HG03175 (cell line): ENCODE data around the gene CAPN8.

Source experiments
- ATAC-seq: cut with Tn5 transposase; IDR thresholded peaks from one replicate; pipeline ENCODE4 v1.9.1; 2021; ENCODE audit warnings: mild to moderate bottlenecking, moderate library complexity; ENCODE audit not compliant: unreplicated experiment

CAPN8 gene

DNA sequence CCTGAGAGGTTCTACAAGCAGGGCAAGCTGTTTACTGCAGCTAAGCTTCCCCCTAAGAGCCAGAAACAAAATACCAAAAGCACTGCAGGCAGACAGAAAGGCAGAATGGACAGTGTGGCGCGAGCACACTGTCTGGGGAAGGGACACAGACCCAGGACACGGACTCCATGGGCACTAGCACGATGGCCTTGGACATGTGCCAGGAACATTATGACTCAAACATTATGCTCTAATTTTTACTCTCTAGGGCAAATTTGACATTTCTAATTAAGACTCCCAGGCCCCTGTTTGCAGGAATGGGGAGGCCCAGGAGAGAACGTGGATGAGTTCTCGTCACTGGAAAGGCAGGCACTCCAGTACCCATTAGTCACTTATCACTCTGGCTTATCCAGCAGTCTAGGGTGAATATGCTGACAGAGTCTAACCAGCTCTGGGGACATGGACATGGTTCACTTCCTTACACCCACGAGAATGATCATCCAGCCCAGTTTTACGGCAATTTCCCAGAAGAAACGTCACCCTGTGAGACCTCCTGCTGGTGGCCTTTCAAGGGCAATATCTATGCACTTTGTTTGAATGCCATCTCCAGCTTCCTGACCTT lies 45.1 kb downstream of the CAPN8 start:
- ATAC-seq: no peak

DNA sequence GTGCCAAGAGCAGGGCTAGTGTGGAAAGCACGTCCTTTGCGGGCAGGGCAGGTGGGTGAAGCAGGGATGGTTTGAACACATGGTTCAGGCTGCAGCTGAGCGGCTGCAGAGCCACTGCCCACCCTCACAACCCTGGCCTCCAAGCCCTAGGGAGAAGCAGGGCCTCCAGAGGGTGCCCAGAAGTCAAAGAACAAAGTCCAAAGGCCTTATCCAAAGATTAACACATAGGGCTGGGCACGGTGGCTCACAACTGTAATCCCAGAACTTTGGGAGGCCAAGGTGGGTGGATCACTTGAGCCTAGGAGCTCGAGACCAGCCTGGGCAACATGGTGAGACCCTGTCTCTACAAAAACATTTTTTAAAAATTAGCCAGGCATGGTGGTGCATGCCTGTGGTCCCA lies 46.8 kb downstream of the CAPN8 start:
- no peak for ATAC-seq

DNA sequence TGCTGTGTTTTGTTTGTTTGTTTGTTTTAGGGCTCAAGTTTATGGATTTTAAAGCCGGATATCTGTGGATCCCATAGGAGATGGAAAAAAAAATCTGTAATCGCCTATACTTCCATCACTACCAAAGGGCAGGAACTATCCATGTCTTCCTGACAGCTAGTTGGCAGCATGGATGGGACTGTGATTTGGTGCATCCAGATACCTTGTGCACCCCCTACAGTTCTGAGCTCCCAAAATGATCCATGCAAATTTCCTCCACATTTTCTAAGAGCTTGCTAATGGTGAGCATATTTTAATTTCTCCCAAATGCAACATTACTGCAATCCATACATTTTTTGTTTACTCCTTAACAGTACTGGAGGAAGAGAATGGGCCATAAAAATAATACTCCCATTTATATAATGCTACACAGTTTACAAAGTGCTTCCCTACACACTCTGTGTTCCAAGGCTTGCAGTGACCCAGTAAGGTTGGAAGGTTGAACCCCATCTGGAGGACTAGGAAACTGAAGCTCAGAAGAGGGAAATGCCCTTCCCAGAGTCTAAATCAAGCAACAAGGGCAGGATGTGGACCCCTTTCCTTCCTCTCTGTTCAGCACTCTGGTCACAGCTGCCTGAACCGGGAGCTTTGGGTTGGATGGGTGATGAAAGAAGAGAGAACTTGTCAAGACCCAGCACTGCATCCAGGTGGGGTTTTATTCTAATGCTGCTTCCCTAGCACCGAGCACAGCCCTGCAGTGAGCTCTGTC lies 48.0 kb downstream of the CAPN8 start:
- ATAC-seq: no peak

DNA sequence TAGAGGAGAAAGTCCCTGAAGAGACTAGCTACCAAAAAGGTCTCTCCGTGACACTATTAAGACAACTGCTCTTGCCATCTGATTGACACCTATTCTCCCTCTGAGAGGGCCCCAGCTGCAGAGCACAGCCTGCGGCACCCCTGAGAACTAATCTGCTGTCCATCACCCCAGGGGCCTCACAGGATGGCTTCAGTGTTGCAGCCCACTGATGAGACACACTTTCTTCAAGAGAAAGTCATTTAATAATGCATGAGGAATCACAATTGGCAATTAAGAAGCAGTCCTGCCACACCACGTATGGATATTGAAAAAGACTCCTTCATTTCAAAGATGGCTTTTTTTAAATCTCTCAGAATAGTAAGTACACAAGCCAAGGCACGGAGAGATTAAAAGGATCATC lies 48.9 kb downstream of the CAPN8 start:
- no peak for ATAC-seq

DNA sequence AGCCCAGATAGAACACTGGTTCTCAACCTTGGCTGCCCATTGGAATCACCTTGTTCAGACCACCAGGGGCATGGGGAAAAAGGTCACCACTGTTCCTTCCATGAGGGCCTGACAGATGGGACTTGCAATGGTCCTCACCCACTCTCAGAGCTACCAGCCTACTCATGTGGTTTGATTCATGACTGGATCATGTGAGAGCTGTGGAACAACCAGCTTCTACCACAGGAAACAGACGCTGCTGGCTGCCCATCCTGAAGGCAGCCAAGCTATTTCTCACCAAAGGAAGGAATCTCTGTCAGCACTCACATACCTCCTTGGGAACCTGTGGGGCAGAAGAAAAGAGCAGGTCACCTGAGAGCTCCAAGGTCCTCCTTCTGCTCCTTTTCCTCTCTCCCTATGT lies 53.6 kb downstream of the CAPN8 start:
- ATAC-seq: no peak

DNA sequence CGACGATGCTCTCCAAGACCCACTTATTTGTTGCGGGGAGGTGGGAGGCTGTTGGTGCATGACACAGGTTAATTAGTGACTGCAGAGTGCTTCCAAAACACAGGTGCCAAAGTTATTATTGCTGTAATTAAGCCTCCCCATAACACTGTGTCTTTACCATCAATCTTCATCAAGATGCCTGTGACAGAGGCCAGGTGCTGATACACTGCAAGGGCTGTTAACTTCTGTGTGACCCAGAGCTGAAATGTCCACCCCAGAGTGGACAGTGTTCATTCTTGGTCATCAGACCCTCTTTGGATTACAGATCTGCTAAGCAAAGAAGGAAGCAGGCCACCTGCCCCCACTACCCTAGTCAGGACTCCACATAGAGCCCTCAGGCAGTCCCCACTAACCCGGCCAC lies 55.5 kb downstream of the CAPN8 start:
- no peak for ATAC-seq

DNA sequence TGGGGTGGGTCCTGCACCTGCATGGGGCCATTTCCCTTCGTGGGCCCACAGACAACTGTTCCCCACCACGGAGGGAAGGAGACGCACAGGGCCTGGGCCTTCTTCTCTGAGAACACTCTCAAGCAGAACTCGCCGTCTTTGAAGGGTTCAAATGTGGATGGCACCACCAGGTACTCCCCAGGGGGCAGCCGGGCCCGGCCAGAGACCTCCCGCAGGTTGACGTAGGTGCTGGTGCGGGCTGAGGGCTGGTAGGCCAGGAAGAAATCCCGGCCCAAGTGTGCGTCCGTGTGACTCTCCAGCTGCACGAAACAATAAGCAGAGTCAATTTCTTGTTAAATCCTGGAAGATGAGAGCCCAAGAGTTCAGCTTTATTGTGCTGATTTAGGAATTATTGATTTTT lies 56.4 kb downstream of the CAPN8 start:
- ATAC-seq: no peak

DNA sequence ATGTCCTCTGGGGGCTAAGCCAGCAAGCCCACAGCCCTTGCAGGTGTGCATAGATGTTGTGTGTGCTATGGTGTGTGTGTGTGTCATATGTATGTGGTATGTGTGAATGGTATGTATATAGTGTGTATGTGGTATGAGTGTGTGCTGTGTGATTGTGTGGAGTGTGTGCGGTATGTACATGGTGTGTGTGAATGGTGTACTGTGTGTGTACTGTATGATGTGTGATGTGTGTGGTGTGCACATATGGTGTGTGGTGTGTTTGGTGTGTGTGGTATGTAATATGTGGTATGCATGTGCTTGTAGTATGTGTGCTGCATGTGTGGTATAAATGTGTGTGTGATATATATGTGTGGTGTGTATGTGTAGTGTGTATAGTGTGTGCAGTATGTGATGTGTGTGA lies 107.0 kb downstream of the CAPN8 start:
- no peak for ATAC-seq

DNA sequence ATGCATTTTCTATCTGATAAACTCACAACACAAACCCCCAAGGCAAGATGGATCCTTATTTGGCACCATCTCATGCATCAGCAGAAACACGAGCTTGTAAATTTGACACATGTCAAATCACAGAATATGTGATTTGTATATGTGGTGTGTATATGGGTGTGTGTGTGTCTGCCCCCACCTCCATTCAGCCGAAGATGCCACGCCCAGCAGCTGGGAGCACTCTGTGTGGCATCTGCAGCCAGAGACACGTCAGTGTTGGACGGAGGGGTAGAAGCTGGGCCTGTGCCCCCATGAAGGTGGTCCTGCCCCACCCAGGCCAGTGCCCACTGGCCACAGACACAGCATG lies 108.4 kb downstream of the CAPN8 start:
- no peak for ATAC-seq

DNA sequence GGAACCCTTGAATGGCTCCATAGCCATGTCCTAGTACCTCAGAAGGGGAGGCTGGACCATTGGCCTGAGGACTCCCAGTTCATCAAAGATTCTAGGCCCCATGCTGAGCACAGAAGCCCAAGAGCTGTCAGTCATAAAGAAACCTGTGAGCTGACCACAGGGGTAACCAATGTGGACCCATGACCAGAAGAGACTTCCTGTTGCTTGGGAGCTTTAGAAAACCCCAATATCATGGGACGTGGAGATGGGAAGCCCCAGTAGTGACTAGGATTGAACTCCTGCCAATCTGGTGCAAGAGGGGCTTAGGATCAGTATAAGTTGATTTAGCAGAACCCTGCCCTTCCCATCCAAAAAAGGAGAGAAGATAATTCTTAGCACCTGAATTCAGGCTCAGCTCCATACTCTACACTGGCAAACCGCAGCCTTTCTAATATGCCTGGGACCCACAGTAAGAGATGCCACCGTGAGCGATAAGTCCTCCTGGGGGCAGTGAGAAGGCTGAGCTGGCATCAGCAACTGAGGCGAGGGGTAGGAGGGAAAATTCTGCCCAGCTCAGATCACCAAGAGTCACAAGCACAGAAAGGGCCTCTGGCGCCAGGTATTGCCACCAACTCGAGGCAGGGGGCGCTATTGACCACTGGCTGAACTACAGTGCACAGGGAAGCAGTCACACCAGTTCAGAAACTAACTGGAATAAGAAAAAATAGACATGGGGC lies 108.9 kb downstream of the CAPN8 start:
- ATAC-seq: peak; percentile 88

DNA sequence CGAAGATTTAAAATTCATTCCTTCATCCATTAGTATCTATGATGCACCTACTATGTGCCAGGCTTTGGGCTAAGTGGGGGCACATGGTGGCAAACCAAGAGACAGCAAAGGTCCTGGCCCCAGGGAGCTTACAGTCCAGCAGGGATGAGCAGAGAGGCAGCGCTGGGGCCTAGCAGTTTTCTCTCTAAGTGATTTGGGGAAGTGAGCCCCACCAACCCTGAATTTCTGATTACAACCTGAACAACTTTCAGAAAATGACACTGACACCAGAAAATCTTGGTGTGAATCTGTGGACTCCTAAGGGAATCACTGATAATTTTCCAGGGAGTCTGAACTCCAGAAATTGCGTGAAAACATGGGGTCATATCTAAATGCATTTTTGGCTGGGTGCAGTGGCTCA lies 111.5 kb downstream of the CAPN8 start:
- no peak for ATAC-seq

DNA sequence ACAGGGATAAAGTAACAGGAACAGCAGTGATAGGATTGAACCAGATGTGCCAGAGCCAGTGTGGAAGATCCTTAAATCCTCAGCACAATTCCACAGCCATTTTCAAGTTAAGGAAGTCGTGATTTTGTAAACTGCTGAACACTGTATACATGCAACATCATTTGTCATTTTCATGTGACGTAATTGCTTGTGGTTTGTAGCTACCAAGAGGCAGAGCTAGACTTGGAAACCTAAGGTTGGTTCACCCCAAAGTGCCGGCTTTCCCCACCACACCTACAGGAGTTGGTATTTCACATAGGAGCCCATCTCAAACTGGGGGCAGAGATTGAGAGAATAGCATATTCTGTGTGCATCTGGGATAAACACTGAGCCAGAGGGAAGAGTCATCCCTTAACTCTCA lies 113.9 kb downstream of the CAPN8 start:
- no peak for ATAC-seq

DNA sequence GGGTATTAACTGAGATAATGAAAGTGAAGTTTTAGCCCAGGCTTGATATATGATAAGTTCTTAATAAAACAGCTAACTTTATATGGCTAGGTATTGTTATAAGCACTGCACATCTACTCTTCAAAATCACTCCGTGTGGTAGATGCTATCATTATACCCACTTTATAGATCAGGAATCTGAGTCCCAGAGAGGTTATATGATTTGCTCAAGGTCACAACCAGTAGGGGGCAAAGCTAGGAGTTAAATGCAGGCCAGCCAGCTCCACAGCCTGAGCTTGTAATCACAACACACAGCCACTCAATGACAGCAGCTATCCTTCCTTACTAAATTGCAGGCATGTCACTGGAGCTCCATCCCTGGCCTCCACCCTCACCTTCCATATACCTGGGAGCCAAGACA lies 115.8 kb downstream of the CAPN8 start:
- no peak for ATAC-seq

DNA sequence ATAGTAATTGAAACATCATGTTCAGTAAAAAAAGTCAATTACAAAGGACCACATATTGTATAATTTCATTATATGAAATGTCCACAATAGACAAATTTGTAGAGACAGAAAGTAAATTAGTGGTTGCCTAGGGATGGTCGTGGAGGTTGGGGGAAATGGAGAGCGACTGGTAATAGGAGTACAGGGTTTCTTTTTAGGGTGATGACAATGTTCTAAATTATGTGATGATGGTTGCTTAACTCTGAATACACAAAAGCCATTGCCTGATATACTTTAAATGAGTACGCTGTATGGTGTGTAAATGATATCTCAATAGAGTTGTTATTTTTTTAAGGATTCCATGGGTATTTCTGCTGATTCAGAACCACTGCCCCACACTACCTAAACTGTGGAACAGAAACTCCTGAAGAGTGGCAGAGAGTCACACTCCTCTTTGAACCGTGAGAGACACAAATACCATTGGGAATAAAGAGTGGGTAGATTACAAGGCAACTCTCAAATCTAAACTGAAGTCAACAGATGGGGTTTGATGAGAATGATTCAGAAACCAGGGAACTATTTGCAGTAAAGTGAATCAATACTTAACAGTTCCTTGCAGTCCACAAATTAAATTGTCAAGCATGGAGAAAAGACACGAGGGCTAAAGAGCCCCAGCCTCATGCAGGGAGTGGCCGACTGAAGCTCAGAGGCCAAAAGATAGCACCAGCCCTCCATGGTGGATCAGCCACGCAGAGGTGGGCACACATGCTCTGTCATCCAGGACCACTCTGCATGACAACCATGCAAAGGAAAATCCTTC lies 118.0 kb downstream of the CAPN8 start:
- ATAC-seq: no peak

DNA sequence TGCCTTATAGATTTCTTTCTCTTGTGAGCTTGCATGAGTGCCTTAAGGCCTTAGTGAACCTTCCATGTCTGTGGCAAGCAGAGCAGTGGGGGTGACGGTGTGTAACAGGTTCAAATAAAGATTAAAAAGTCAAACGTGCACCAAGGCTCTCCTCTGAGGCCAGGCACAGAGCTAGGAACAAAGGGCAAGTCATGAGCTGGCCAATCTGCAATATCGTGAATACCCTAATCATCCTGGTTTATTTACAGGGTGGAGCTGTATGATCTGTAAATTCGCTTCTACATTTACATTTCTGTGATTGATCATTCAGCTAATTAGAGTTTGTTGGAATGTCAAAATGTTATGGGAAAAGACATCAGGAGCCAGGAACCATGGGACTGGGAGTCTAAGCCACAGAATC lies 120.2 kb downstream of the CAPN8 start:
- ATAC-seq: no peak

DNA sequence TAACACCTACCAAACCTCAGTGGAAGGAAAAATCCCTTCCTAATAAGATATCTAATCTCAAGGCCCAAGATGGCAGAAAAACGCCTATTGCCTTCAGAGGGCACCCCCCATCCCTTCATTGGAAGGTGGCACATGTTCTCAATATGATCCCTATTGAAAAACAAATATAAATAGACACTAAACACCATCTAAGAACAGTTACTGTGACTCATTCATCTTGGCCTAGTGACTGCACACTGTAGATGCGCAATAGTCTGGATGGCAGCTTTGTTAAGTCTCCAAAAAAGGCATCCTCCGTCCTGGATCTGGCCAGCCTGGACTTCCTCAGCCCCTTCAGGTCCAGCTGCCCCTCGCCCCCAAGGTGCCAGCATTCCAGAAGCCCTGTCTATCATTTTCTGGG lies 121.9 kb downstream of the CAPN8 start:
- no peak for ATAC-seq

DNA sequence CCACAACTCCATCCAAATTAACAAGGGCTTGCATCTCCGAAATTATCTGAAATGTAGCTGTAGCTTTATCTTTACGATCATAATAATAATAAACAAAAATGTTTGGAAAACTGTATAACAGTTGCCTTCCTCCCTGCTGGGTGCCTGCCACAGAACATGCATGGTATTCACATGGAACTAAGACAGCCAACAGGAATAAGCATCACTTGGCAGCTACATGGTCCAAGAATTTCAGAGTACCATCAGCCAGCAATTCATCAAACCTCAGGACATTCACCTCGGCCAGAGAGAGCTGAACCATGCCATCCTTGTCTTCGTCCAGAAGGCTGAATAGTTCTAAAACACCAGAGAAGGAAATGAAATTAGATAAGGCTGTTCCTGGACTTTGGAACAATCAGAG lies 122.7 kb downstream of the CAPN8 start:
- ATAC-seq: no peak

DNA sequence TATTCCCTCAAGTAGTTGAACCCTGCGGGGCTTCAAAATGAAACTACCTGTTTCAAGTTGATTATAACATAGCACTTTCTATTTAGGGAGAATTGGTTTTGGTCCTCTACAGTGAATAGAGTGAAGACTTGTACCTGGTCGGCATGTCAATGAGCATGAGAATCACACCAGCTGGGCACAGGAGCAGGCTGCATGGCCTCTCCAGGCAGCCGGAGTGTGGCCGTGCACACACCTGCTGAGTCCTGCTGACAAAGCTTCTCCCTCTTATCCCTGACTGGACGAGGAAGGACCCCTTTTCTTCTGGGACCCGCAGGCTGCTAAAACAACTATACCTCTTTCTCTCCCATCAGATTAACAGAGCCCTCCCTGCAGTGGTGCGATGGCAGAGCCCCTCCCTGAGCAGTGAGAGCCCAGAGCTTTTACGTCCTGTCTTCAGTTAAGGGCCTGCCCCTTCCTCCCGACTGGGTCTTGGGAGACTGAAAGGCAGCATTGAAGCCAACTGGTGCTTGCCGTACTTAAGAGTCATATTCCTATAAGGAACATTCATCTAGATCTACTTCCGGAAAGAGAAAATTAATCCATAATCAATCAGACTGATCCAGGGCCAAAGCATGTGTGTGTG lies 124.9 kb downstream of the CAPN8 start:
- no peak for ATAC-seq

DNA sequence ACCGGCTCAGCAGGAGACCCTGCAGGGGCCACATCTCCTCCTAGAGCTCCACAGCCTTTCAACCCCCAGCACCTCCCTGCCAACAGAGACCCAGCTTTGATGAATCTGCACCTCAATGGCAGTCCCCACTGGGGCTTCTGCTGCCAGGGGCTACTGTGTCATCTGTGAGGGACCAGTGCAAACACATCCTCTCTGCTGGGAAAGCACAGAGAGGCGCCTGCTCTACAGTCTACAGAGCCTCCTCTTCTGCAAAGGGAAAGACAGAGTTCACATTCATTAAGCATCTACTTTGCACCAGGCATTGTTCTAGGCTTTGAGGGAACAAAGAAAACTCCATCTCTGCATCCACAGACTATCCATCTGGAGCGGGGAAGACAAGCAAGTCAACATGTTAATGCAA lies 125.8 kb downstream of the CAPN8 start:
- ATAC-seq: no peak

DNA sequence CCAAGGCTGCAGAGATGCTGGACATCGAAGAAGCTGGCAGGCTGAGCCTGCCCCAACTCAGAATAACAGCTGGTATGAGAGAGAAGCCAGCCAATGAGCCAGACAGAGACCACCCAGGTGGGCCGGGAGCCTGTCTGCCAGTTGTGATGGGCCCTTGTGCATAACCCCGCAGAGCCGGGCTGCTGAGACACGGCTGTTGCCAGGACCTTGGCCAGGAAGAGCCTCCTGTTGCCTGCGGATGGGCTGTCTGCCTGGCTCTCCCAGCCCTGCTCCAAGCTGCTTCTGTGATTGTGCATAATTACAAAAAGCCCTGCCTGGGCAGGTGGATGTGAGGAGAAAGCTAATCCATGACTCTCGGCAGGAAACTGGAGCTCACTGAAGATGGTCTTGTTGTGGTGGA lies 126.5 kb downstream of the CAPN8 start:
- no peak for ATAC-seq

DNA sequence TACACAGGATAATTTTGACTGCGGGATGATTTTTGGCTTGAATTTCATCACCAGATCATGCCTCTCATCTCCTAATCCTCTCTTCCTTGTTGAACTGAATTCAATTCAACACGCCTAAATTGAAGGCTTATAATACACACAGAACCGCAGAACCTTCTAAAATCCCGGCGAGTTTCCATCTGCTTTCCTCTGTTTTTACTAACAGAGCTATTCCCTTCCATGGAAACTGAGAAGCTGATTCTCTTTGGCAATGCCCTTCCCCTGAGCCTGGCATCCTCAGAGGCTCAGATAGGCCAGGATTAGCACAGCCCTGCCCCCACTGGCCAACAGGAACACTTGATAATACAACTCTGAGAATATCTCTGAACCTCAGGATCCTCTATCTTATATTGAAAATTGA lies 130.2 kb downstream of the CAPN8 start:
- no peak for ATAC-seq
